KOPT-K1 (cell line): Measurements from ENCODE around the gene SLC37A3.
"Not testable (repeated sequence)": the region's sequence is repeated elsewhere in the genome, so short reads cannot be mapped to it uniquely, and the experiment has no call there.

Experiments used
- H3K27ac ChIP-seq: fragments of 200-600 bp; sonication (generic); 2 replicates; pipeline ENCODE4 v1.5.1; 2016; ENCODE audit warnings: antibody characterized with exemption, mild to moderate bottlenecking, low read depth, low read length; ENCODE audit not compliant: poor library complexity, severe bottlenecking
- H3K36me3 ChIP-seq: fragments of 200-600 bp; sonication (generic); 2 replicates; pipeline ENCODE4 v1.5.1; 2017; ENCODE audit warnings: antibody characterized with exemption, mild to moderate bottlenecking, low read length, moderate library complexity; ENCODE audit not compliant: insufficient read depth
- H3K9me3 ChIP-seq: fragments of 200-600 bp; sonication (generic); 2 replicates; pipeline ENCODE4 v1.5.1; 2017; ENCODE audit warnings: antibody characterized with exemption, low read length, mild to moderate bottlenecking; ENCODE audit not compliant: insufficient read depth, poor library complexity, severe bottlenecking

Gene SLC37A3

GRCh38 chr7:140316165-140316661, 82.1 kb downstream of the SLC37A3 start:
- no peaks in the 10 kb centered on the region for H3K36me3 ChIP-seq
- no peak overlapping the region for H3K27ac ChIP-seq
- peaks cover 17% of the 10 kb centered on the region for H3K9me3 ChIP-seq

- Histone ChIP-seq H3K27ac (no peak overlapping the region), H3K36me3 (no peaks in the 10 kb centered on the region), H3K9me3 (peaks cover 17% of the 10 kb centered on the region)
Measured at GRCh38 chr7:140315498-140316164, 82.7 kb downstream of the SLC37A3 start.

GRCh38 chr7:140314573-140315480, 83.5 kb downstream of the SLC37A3 start:
- H3K9me3 ChIP-seq: peaks cover 17% of the 10 kb centered on the region
- no peaks in the 10 kb centered on the region for H3K36me3 ChIP-seq
- no peak overlapping the region for H3K27ac ChIP-seq

GRCh38 chr7:140312141-140312846, 86.0 kb downstream of the SLC37A3 start:
- Histone ChIP-seq H3K9me3 (peaks cover 17% of the 10 kb centered on the region), H3K36me3 (no peaks in the 10 kb centered on the region), H3K27ac (no peak overlapping the region)

GRCh38 chr7:140311128-140311527, 87.2 kb downstream of the SLC37A3 start:
- H3K9me3 ChIP-seq: peaks cover 17% of the 10 kb centered on the region
- not testable (repeated sequence) for H3K27ac ChIP-seq, H3K36me3 ChIP-seq

- Histone ChIP-seq H3K27ac (no peak overlapping the region), H3K9me3 (peaks cover 17% of the 10 kb centered on the region), H3K36me3 (no peaks in the 10 kb centered on the region)
Measured at GRCh38 chr7:140310337-140311002, 87.9 kb downstream of the SLC37A3 start.

GRCh38 chr7:140308060-140308459, 90.3 kb downstream of the SLC37A3 start:
- Histone ChIP-seq H3K36me3 (no peaks in the 10 kb centered on the region), H3K9me3 (peaks cover 16% of the 10 kb centered on the region), H3K27ac (no peak overlapping the region)

- Histone ChIP-seq H3K36me3 (no peaks in the 10 kb centered on the region), H3K9me3 (no peaks in the 10 kb centered on the region), H3K27ac (no peak overlapping the region)
Measured at GRCh38 chr7:140304191-140304799, 94.0 kb downstream of the SLC37A3 start.

- Histone ChIP-seq H3K9me3 (no peaks in the 10 kb centered on the region), H3K27ac (no peak overlapping the region), H3K36me3 (no peaks in the 10 kb centered on the region)
Measured at GRCh38 chr7:140300243-140301136, 97.8 kb downstream of the SLC37A3 start.

GRCh38 chr7:140298213-140298612, 100.1 kb downstream of the SLC37A3 start:
- H3K27ac ChIP-seq: no peak overlapping the region
- no peaks in the 10 kb centered on the region for H3K9me3 ChIP-seq
- no peaks in the 10 kb centered on the region for H3K36me3 ChIP-seq

- Histone ChIP-seq H3K36me3 (no peaks in the 10 kb centered on the region), H3K27ac (no peak overlapping the region), H3K9me3 (no peaks in the 10 kb centered on the region)
Measured at GRCh38 chr7:140297192-140297591, 101.1 kb downstream of the SLC37A3 start.

GRCh38 chr7:140295224-140295738, 103.0 kb downstream of the SLC37A3 start:
- no peak overlapping the region for H3K27ac ChIP-seq
- no peaks in the 10 kb centered on the region for H3K36me3 ChIP-seq
- no peaks in the 10 kb centered on the region for H3K9me3 ChIP-seq

GRCh38 chr7:140294454-140294853, 103.9 kb downstream of the SLC37A3 start:
- no peak overlapping the region for H3K27ac ChIP-seq

More at GRCh38 chr7:140294454-140294853, 103.9 kb downstream of the SLC37A3 start:
- H3K9me3 ChIP-seq: no peaks in the 10 kb centered on the region
- H3K36me3 ChIP-seq: no peaks in the 10 kb centered on the region
